HCT116 (cell line): Measurements from ENCODE around the gene EMSY. TPM values are rescaled to one million over a fixed set of nuclear protein-coding genes. Genes with fewer than 3 reads are reported as not detected.

Experiments used
- ATAC-seq: fragments of 200-7000 bp; cut with Tn5 transposase; 2 replicates; pipeline ENCODE4 v1.9.1; 2020; ENCODE audit warnings: mild to moderate bottlenecking, moderate library complexity
- BruUV-seq: library from RNA; stranded (reverse); fragments of 400-500 nt; replicated peaks from 2 replicates; lab custom pipeline; 2021; lab: Mats Ljungman, UMichigan
- CTCF ChIA-PET: fragments of 300-600 bp; sonication (Branson Sonifier 250); formaldehyde crosslinking; loops from one replicate; lab custom pipeline; 2021; ENCODE audit warnings: antibody characterized with exemption; lab: Charles Lee
- POLR2A ChIA-PET: fragments of 300-600, 350-600 bp; sonication (Branson Sonifier 250); formaldehyde crosslinking; loops from one replicate; lab custom pipeline; 2021; ENCODE audit warnings: antibody characterized with exemption; lab: Charles Lee
- RAD21 ChIA-PET, 2 experiments: fragments of 300-600 bp; sonication (Branson Sonifier 250); formaldehyde crosslinking; loops; one replicate each; lab custom pipeline; 2023; ENCODE audit warnings: low total read pairs in 2 of 2; ENCODE audit not compliant: uncharacterized antibody in 2 of 2, unreplicated experiment in 2 of 2, low non-redundant PET in 1 of 2; lab: Charles Lee
- DNase-seq: peaks from one replicate; pipeline ENCODE4 v3.0.0-alpha.2; 2010; ENCODE audit warnings: low read depth, low spot score
- H2AFZ ChIP-seq: fragments of 200-600 bp; shearing (Covaris generic), sonication (generic); 2 replicates; pipeline ENCODE4 v1.6.1; 2017; ENCODE audit warnings: low read depth, mixed run types, mixed read lengths, antibody characterized with exemption, low read length; ENCODE audit not compliant: poor library complexity, severe bottlenecking
- H3K27ac ChIP-seq: 2 replicates; pipeline ENCODE4 v1.5.1; 2012; ENCODE audit warnings: low read depth, low read length
- H3K27me3 ChIP-seq: fragments of 200-600 bp; sonication (generic); 2 replicates; pipeline ENCODE4 v1.6.1; 2016; ENCODE audit warnings: mixed run types, low read length, mixed read lengths; ENCODE audit not compliant: insufficient read depth
- H3K36me3 ChIP-seq, 2 experiments: fragments of 200-500 bp in 1 of 2; fragments of 200-600 bp in 1 of 2; sonication (Bioruptor generic) in 1 of 2; sonication (generic) in 1 of 2; 2 replicates each; pipeline versions ENCODE4 v1.5.1 to v1.6.1; 2014 to 2016; ENCODE audit warnings: low read length in 2 of 2, inconsistent platforms in 1 of 2, mixed read lengths in 1 of 2, mixed run types in 1 of 2; ENCODE audit not compliant: insufficient read depth in 2 of 2, control insufficient read depth in 1 of 2
- H3K4me1 ChIP-seq, 2 experiments: fragments of 200-600 bp in 1 of 2; sonication (generic) in 1 of 2; 2 replicates each; pipeline versions ENCODE4 v1.5.1 to v1.6.1; 2012 to 2017; ENCODE audit warnings: low read length in 2 of 2, inconsistent platforms in 1 of 2, mild to moderate bottlenecking in 1 of 2, mixed read lengths in 1 of 2, mixed run types in 1 of 2, moderate library complexity in 1 of 2; ENCODE audit not compliant: insufficient read depth in 2 of 2, control insufficient read depth in 1 of 2
- H3K4me2 ChIP-seq: fragments of 200-600 bp; sonication (generic); 2 replicates; pipeline ENCODE4 v1.6.1; 2017; ENCODE audit warnings: mixed run types, low read length, mixed read lengths
- H3K4me3 ChIP-seq, 2 experiments: fragments of 200-600 bp in 1 of 2; sonication (generic) in 1 of 2; replicated peaks in 1 of 2; 2 replicates each; pipeline ENCODE4 v1.5.1; 2011 to 2016; ENCODE audit warnings: low read length in 2 of 2, control low read depth in 1 of 2, low read depth in 1 of 2, mild to moderate bottlenecking in 1 of 2, mixed read lengths in 1 of 2, mixed run types in 1 of 2
- H3K79me2 ChIP-seq: fragments of 200-600 bp; sonication (generic); 2 replicates; pipeline ENCODE4 v1.6.1; 2017; ENCODE audit warnings: mild to moderate bottlenecking, mixed run types, low read length, moderate library complexity, mixed read lengths; ENCODE audit not compliant: insufficient read depth
- H3K9ac ChIP-seq: fragments of 200-600 bp; sonication (generic); 2 replicates; pipeline ENCODE4 v1.6.1; 2016; ENCODE audit warnings: low read length, mixed read lengths
- H3K9me2 ChIP-seq: fragments of 200-600 bp; sonication (generic), shearing (Covaris generic); 2 replicates; pipeline ENCODE4 v1.6.1; 2017; ENCODE audit warnings: mixed run types, mild to moderate bottlenecking, moderate library complexity; ENCODE audit not compliant: insufficient read depth
- H3K9me3 ChIP-seq, 2 experiments: fragments of 200-500 bp in 1 of 2; fragments of 200-600 bp in 1 of 2; sonication (Bioruptor generic) in 1 of 2; sonication (generic) in 1 of 2; 2 replicates each; pipeline ENCODE4 v1.6.1; 2014 to 2017; ENCODE audit warnings: low read length in 2 of 2, mixed read lengths in 2 of 2, inconsistent platforms in 1 of 2, low read depth in 1 of 2, mild to moderate bottlenecking in 1 of 2, mixed run types in 1 of 2, moderate library complexity in 1 of 2; ENCODE audit not compliant: control insufficient read depth in 1 of 2, insufficient read depth in 1 of 2
- H4K20me1 ChIP-seq: fragments of 200-600 bp; sonication (generic), shearing (Covaris generic); 2 replicates; pipeline ENCODE4 v1.6.1; 2017; ENCODE audit warnings: mixed run types, mild to moderate bottlenecking, moderate library complexity; ENCODE audit not compliant: insufficient read depth
- ATF3 ChIP-seq: IDR thresholded peaks from 2 replicates; pipeline ENCODE4 v1.6.1; 2012
- CBX3 ChIP-seq: IDR thresholded peaks from 2 replicates; pipeline ENCODE4 v1.6.1; 2012; ENCODE audit warnings: low read depth
- CEBPB ChIP-seq: IDR thresholded peaks from 2 replicates; pipeline ENCODE4 v1.6.1; 2012; ENCODE audit warnings: low read depth
- ELF1 ChIP-seq: IDR thresholded peaks from 2 replicates; pipeline ENCODE4 v1.6.1; 2012; ENCODE audit warnings: low read depth, borderline replicate concordance
- EZH2phosphoT487 ChIP-seq: fragments of 200-600 bp; IDR thresholded peaks from 2 replicates; pipeline ENCODE4 v1.6.1; 2018; ENCODE audit warnings: antibody characterized with exemption, borderline replicate concordance
- FOSL1 ChIP-seq: IDR thresholded peaks from 2 replicates; pipeline ENCODE4 v1.6.1; 2012; ENCODE audit warnings: low read depth
- JUND ChIP-seq: IDR thresholded peaks from 2 replicates; pipeline ENCODE4 v1.6.1; 2012
- MAX ChIP-seq: IDR thresholded peaks from 2 replicates; pipeline ENCODE4 v1.6.1; 2012
- POLR2AphosphoS5 ChIP-seq: IDR thresholded peaks from 2 replicates; pipeline ENCODE4 v1.6.1; 2011; ENCODE audit warnings: mild to moderate bottlenecking, low read depth, low read length, moderate library complexity
- SIN3A ChIP-seq: IDR thresholded peaks from 2 replicates; pipeline ENCODE4 v1.6.1; 2012; ENCODE audit warnings: low read depth
- SRF ChIP-seq: IDR thresholded peaks from 2 replicates; pipeline ENCODE4 v1.6.1; 2012; ENCODE audit warnings: low read depth
- TCF7L2 ChIP-seq: IDR thresholded peaks from 2 replicates; pipeline ENCODE4 v1.7.0; 2011; ENCODE audit warnings: borderline replicate concordance, inconsistent platforms; ENCODE audit not compliant: insufficient read depth, insufficient read length; ENCODE audit errors: extremely low read depth
- YY1 ChIP-seq: IDR thresholded peaks from 2 replicates; pipeline ENCODE4 v1.6.1; 2011; ENCODE audit warnings: low read length, low read depth, moderate library complexity, mild to moderate bottlenecking; ENCODE audit not compliant: insufficient replicate concordance; ENCODE audit errors: extremely low read depth
- ZBTB33 ChIP-seq: IDR thresholded peaks from 2 replicates; pipeline ENCODE4 v1.6.1; 2011; ENCODE audit warnings: mild to moderate bottlenecking, low read length, moderate library complexity; ENCODE audit not compliant: insufficient replicate concordance; ENCODE audit errors: extremely low read depth
- ZFX ChIP-seq: fragments of 450-650 bp; IDR thresholded peaks from 2 replicates; pipeline ENCODE4 v1.6.1; 2017
- ZNF274 ChIP-seq: fragments of 200-500 bp; sonication (Bioruptor generic); IDR thresholded peaks from 2 replicates; pipeline ENCODE4 v1.6.1; 2014; ENCODE audit warnings: mild to moderate bottlenecking, low read depth, low read length, inconsistent platforms
- intact Hi-C: fragments of 100-400 bp; cut with micrococcal nuclease; formaldehyde crosslinking; loops from 2 replicates; pipeline ENCODE4 v1.10.0; 2022
- total RNA-seq: library from RNA; stranded (reverse); gene quantifications from one replicate; pipeline ENCODE4 v1.2.1, GENCODE V29; 2021; ENCODE audit not compliant: unreplicated experiment

The EMSY gene
- total RNA-seq, 1 experiment from 2014 or later, result 22.7 TPM

GRCh38 chr11:76542436-76542835 lies 97.6 kb downstream of the EMSY start:
- Histone ChIP-seq H3K9me3 (no peaks in the 10 kb centered on the region), H3K4me1 (no peaks in the 10 kb centered on the region), H3K9me2 (no peaks in the 10 kb centered on the region), H3K9ac (no peak overlapping the region), H2AFZ (no peak overlapping the region), H3K36me3 (peaks cover 6 to 7% of the 10 kb centered on the region in 2 experiments; a peak in 2 of 4 replicates), H3K79me2 (no peaks in the 10 kb centered on the region), H3K4me2 (no peak overlapping the region), H3K4me3 (no peak overlapping the region), H3K27ac (no peak overlapping the region), H3K27me3 (no peaks in the 10 kb centered on the region), H4K20me1 (no peaks in the 10 kb centered on the region)
- ChIA-PET RAD21 (no interaction called here), CTCF (no interaction called here), POLR2A (no interaction called here)
- no peak for DNase-seq
- ATAC-seq, result no peak
- intact Hi-C loops, result no loop called here
- no TSS peak for BruUV-seq
- no peak for TF ChIP-seq YY1

GRCh38 chr11:76543006-76543703 lies 98.3 kb downstream of the EMSY start:
- Histone ChIP-seq H3K27ac (no peak overlapping the region), H3K9me3 (no peaks in the 10 kb centered on the region), H3K4me1 (no peaks in the 10 kb centered on the region), H3K27me3 (no peaks in the 10 kb centered on the region), H2AFZ (no peak overlapping the region), H3K9ac (no peak overlapping the region), H3K79me2 (no peaks in the 10 kb centered on the region), H3K4me2 (no peak overlapping the region), H4K20me1 (no peaks in the 10 kb centered on the region), H3K36me3 (peaks cover 4 to 6% of the 10 kb centered on the region in 2 experiments; a peak in 2 of 4 replicates), H3K4me3 (no peak overlapping the region), H3K9me2 (no peaks in the 10 kb centered on the region)
- ChIA-PET CTCF (no interaction called here), POLR2A (no interaction called here), RAD21 (no interaction called here)
- BruUV-seq, result no TSS peak
- DNase-seq (no peak), ATAC-seq (no peak)
- intact Hi-C loops, result no loop called here
- TF ChIP-seq CBX3 (no peak), POLR2AphosphoS5 (no peak), ZNF274 (no peak), CEBPB (no peak), YY1 (no peak), SIN3A (no peak), TCF7L2 (no peak), MAX (no peak), SRF (no peak), ELF1 (no peak), FOSL1 (no peak), EZH2phosphoT487 (no peak), ATF3 (no peak), ZBTB33 (no peak), JUND (no peak), ZFX (no peak)
